Measurements from ENCODE around the gene CDKL2.

CDKL2 gene

DNA sequence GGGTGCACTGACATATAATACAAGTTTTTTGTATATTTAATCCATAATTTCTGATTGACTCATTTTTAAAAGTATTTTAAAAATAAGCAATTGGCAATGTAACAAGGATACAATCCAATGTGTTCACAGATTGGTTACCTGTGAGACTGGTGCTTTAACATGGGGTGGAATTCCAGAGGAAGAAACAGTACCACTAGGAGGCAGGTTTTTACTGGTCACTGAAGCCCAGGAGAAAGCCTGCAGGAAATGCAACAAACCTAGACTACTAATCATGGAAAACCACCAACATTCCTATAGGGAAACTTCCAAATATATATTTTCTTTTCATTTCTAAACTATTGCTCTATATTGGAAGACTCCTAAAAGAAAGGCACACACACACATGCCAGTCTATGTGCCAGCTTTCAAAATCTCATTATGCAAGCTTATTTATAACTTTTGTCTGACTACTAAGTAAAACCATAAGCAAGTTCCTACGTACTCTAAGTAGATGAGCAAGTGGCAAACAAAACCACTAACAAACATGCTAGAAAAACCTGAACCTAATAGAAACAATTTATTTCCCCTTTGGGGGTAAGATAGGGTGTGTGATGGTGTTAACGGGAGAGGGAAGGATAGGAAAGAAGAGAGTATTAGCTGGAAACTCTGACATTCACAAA, 23.6 kb upstream of the CDKL2 start:
- in situ Hi-C loops (cut with HindIII; ENCODE audit: low pct_ligation_motif_present, low pct_unique_long_range_greater_than_20kb, low sequenced_read_pairs), result no loop called here
- DNase-seq, result peak; percentile 61

DNA sequence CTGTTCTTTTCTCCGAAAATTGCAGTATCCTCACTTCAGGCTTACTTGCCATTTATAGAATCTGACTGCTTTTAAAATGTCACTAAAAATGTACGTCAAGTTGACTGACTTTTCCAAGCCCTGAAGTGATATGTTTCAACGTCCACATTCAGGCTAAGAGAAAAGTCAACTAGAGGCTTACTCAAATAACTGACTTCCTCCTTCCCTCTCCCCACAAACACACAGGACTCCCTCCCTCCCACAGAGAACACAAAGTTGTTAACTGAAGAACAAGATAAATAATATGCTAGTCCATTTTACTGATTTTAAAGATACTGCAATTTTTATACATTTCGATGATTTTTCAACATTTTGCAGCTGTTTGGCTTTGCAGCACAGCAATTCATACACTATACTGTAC, 13.8 kb upstream of the CDKL2 start:
- no peak for DNase-seq
- in situ Hi-C loops (cut with HindIII; ENCODE audit: low pct_ligation_motif_present, low pct_unique_long_range_greater_than_20kb, low sequenced_read_pairs), result no loop called here

GRCh38 chr4:75643651-75644050, 13.3 kb upstream of the CDKL2 start:
- in situ Hi-C loops (cut with HindIII; ENCODE audit: low pct_ligation_motif_present, low pct_unique_long_range_greater_than_20kb, low sequenced_read_pairs), result no loop called here
- no peak for DNase-seq

DNA sequence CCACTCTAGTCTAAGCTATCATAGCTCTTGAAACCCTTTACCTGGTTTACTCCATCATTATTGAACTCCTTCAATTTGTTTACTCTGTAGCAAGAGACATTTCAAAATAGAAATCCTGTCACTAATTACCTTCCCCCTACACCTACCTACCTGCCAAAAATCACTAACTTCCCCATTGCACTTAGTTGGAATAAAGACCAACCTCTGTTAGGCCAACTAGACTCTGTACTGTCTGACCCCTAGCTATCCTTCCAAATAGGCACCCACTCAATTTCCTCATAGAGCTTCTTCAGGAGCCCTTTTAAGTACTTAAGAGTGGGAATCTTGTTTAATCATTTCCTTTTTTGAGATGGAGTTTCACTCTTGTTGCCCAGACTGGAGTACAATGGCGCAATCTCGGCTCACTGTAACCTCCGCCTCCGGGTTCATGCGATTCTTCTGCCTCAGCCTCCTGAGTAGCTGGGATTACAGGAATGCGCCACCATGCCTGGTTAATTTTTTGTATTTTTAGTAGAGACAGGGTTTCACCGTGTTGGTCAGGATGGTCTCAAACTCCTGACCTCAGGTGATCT, 8.9 kb upstream of the CDKL2 start:
- in situ Hi-C loops (cut with HindIII; ENCODE audit: low pct_ligation_motif_present, low pct_unique_long_range_greater_than_20kb, low sequenced_read_pairs), result no loop called here
- DNase-seq, result no peak

GRCh38 chr4:75637827-75638226, 7.5 kb upstream of the CDKL2 start:
- no peak for DNase-seq
- in situ Hi-C loops (cut with HindIII; ENCODE audit: low pct_ligation_motif_present, low pct_unique_long_range_greater_than_20kb, low sequenced_read_pairs), result no loop called here

DNA sequence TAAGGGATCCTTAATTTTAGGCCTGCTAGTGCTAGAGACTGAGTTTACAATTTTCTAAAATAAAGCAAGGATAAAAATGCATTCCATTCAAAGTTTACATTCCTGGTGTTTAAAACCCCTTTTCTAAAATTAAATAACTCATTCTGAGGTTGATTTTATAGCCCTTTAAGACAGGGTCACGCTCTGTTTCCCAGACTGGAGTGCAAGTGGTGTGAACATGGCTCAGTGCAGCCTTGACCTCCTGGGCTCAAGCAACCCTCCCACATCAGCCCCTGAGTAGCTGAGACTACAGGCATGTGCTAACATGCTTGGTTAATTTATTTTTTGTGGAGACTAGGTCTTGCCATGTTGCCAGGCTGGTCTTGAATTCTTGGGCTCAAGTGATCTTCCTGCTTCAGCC, 6.8 kb upstream of the CDKL2 start:
- peak; percentile 46 for DNase-seq
- in situ Hi-C loops (cut with HindIII; ENCODE audit: low pct_ligation_motif_present, low pct_unique_long_range_greater_than_20kb, low sequenced_read_pairs), result no loop called here

- no peak for DNase-seq
- in situ Hi-C loops (cut with HindIII; ENCODE audit: low pct_ligation_motif_present, low pct_unique_long_range_greater_than_20kb, low sequenced_read_pairs), result no loop called here
These were observed 4.6 kb upstream of the CDKL2 start for GRCh38 chr4:75634951-75635350.

- in situ Hi-C loops (cut with HindIII; ENCODE audit: low pct_ligation_motif_present, low pct_unique_long_range_greater_than_20kb, low sequenced_read_pairs), result no loop called here
- DNase-seq, result no peak
These were observed 4.0 kb upstream of the CDKL2 start for GRCh38 chr4:75634281-75634680.

DNA sequence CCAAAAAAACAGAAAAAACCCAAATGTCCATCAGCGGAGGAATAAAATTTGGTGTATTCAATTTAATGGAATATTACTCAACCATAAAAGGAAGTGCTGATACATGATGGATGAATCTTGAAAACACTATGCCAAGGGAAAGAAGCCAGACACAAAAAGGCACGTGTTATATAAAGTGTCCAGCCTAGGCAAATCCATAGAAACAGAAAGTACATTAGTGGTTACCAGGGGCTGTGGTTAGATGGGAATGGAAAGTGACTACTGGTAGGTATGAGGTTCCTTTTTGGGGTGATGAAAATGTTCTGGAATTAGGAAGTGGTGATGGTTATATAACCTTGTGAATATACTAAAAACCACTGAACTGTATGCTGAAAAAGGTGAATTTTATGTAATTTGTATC, 3.5 kb upstream of the CDKL2 start:
- in situ Hi-C loops (cut with HindIII; ENCODE audit: low pct_ligation_motif_present, low pct_unique_long_range_greater_than_20kb, low sequenced_read_pairs), result no loop called here
- no peak for DNase-seq

- in situ Hi-C loops (cut with HindIII; ENCODE audit: low pct_ligation_motif_present, low pct_unique_long_range_greater_than_20kb, low sequenced_read_pairs), result no loop called here
- DNase-seq, result no peak
These were observed 605 bp upstream of the CDKL2 start for GRCh38 chr4:75630937-75631329.

DNA sequence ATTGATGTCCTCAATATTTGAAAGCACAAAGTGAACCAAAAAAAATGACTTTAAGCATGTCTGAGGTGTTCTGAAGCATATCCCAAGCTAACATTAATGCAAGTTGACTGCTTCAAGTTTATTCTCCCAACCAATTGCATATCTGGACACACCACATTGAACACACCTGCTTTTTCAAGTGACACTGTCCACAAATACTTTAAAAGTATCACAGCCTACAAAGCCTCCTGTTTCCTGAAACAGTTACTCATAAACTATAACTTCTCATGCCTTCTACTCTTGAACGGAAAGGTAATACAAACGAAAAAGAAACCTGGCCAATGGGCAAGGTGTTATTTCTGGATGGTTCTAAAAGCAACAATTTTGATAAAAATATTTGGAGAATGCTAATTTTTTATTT, 1.1 kb downstream of the CDKL2 start:
- no peak for DNase-seq
- in situ Hi-C loops (cut with HindIII; ENCODE audit: low pct_ligation_motif_present, low pct_unique_long_range_greater_than_20kb, low sequenced_read_pairs), result no loop called here

GRCh38 chr4:75623026-75623425, 7.3 kb downstream of the CDKL2 start:
- in situ Hi-C loops (cut with HindIII; ENCODE audit: low pct_ligation_motif_present, low pct_unique_long_range_greater_than_20kb, low sequenced_read_pairs), result no loop called here
- DNase-seq, result no peak

- DNase-seq, result no peak
- in situ Hi-C loops (cut with HindIII; ENCODE audit: low pct_ligation_motif_present, low pct_unique_long_range_greater_than_20kb, low sequenced_read_pairs), result no loop called here
These were observed 8.6 kb downstream of the CDKL2 start for GRCh38 chr4:75621715-75622114.

GRCh38 chr4:75612306-75612705, 18.0 kb downstream of the CDKL2 start:
- in situ Hi-C loops (cut with HindIII; ENCODE audit: low pct_ligation_motif_present, low pct_unique_long_range_greater_than_20kb, low sequenced_read_pairs), result no loop called here
- DNase-seq, result no peak

GRCh38 chr4:75605928-75606327, 24.4 kb downstream of the CDKL2 start:
- in situ Hi-C loops (cut with HindIII; ENCODE audit: low pct_ligation_motif_present, low pct_unique_long_range_greater_than_20kb, low sequenced_read_pairs), result no loop called here
- DNase-seq, result no peak

GRCh38 chr4:75599647-75600046, 30.7 kb downstream of the CDKL2 start:
- in situ Hi-C loops (cut with HindIII; ENCODE audit: low pct_ligation_motif_present, low pct_unique_long_range_greater_than_20kb, low sequenced_read_pairs), result no loop called here

DNA sequence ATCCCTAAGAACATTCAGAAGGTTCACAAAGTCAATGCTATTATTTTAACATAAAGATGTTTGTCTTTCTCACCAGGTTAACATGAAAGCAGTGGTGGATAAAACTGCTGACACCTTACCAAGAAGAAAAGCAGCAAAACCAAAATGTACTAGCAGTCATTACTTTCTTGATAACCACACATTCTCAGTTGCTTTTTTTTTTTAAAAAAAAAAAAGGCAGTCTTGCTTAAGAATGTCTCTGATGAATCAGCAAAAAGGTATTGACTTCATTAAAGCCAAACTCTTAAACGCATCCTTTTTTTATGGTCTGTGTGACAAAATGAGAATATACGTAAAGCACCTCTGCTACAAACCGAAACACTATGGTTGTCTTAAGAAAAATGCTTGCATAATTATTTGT, 31.9 kb downstream of the CDKL2 start:
- peak; percentile 24 for DNase-seq
- in situ Hi-C loops (cut with HindIII; ENCODE audit: low pct_ligation_motif_present, low pct_unique_long_range_greater_than_20kb, low sequenced_read_pairs), result no loop called here

More at GRCh38 chr4:75599647-75600046, 30.7 kb downstream of the CDKL2 start:
- no peak for DNase-seq

GRCh38 chr4:75596061-75596460, 34.3 kb downstream of the CDKL2 start:
- DNase-seq, result no peak
- in situ Hi-C loops (cut with HindIII; ENCODE audit: low pct_ligation_motif_present, low pct_unique_long_range_greater_than_20kb, low sequenced_read_pairs), result no loop called here

DNA sequence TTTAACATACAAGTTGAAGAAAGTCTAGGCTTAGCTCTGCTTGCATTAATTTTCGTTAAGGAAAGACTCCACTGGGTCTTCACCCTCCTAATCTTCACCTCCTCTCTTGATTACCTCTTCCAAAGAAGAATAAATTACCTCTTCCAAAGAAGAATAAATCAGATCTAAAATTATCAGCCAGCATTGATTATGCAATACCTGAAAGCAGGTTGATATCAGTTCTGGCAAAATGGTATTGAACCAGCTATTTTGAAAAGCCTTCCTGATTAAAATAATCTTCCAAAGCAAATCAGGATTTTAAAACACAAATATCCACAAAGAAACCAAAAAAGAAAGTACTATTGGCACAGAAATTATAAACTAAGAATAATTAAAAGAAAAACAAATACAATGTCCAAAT, 36.9 kb downstream of the CDKL2 start:
- in situ Hi-C loops (cut with HindIII; ENCODE audit: low pct_ligation_motif_present, low pct_unique_long_range_greater_than_20kb, low sequenced_read_pairs), result no loop called here
- DNase-seq, result no peak

DNA sequence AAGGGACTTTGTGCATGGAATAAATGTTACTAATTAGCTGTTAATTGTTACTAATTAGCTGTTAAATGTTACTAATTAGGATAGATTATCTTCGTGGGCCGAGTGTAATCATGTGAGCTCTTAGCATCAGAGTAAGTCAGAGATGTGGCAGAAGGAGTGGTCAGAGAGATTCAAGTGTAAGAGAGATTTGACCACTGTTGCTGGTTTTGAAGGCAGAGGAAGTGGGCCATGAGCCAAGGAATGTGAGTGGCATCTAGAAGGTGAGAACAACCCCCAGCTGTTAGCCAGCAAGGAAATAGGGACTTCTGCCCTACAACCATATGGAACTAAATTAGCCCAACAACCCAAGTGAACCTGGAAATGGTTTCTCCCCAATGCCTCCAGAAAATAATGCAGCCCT, 46.3 kb downstream of the CDKL2 start:
- no peak for DNase-seq
- in situ Hi-C loops (cut with HindIII; ENCODE audit: low pct_ligation_motif_present, low pct_unique_long_range_greater_than_20kb, low sequenced_read_pairs), result no loop called here

- in situ Hi-C loops (cut with HindIII; ENCODE audit: low pct_ligation_motif_present, low pct_unique_long_range_greater_than_20kb, low sequenced_read_pairs), result no loop called here
- no peak for DNase-seq
These were observed 62.6 kb downstream of the CDKL2 start for GRCh38 chr4:75567725-75568124.
